Measurements from ENCODE around the gene GSAP.

The GSAP gene

DNA sequence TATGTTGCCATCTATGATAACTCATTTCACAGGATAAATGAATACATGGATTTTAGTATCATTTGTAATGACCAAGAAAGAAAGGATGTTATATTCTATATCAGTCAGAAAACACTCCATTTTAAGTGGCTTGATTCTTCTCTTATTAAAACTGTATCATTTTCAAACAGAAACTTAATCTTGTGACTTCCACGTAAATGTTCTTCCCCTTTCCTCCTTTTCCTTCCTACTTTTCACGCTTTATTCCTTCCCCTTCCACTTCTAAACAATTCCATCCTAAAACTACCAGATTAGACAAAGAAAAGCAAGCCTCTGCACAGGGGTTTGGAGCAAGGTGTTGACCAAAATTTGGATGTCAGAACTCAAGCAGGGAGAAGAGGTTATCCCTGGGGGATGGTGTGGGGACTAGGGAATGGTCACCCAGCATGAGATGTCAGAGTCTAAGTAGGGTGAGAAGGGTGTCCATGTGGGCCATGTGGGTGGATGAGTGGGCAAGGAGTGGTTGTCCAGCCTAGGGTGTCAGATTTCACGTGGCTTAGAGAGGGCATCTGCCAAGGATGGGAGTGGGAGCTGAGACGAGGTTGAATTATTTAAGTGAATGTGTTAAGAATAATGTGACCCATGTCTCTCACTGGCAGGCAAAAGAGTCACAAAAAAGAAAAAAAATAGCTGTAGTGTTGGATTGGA, 5.0 kb upstream of the GSAP start:
- H3K4me3 ChIP-seq (ENCODE audit: low read depth, low read length, poor library complexity, severe bottlenecking): no peak overlapping the region
- H4K20me1 ChIP-seq (ENCODE audit: insufficient read depth, low read length): no peaks in the 10 kb centered on the region
- no peaks in the 10 kb centered on the region for H3K36me3 ChIP-seq (ENCODE audit: insufficient read depth, low read length)
- H3K4me1 ChIP-seq (ENCODE audit: insufficient read depth, low read length, severe bottlenecking): peaks cover 10% of the 10 kb centered on the region
- no peak overlapping the region for H2AFZ ChIP-seq (ENCODE audit: low read length)
- no peaks in the 10 kb centered on the region for H3K27me3 ChIP-seq (ENCODE audit: insufficient read depth, low read length)
- H3K79me2 ChIP-seq (ENCODE audit: insufficient read depth, low read length): no peaks in the 10 kb centered on the region
- no peak overlapping the region for H3K4me2 ChIP-seq (ENCODE audit: low read length)
- TF ChIP-seq, protein P1, sequence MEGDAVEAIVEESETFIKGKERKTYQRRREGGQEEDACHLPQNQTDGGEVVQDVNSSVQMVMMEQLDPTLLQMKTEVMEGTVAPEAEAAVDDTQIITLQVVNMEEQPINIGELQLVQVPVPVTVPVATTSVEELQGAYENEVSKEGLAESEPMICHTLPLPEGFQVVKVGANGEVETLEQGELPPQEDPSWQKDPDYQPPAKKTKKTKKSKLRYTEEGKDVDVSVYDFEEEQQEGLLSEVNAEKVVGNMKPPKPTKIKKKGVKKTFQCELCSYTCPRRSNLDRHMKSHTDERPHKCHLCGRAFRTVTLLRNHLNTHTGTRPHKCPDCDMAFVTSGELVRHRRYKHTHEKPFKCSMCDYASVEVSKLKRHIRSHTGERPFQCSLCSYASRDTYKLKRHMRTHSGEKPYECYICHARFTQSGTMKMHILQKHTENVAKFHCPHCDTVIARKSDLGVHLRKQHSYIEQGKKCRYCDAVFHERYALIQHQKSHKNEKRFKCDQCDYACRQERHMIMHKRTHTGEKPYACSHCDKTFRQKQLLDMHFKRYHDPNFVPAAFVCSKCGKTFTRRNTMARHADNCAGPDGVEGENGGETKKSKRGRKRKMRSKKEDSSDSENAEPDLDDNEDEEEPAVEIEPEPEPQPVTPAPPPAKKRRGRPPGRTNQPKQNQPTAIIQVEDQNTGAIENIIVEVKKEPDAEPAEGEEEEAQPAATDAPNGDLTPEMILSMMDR (IDR thresholded peaks at IDR 0.05; ENCODE audit: low read length): no peak
- TF ChIP-seq EZH2 (IDR thresholded peaks at IDR 0.05; ENCODE audit: borderline replicate concordance, low read length): no peak
- no peak overlapping the region for H3K27ac ChIP-seq (ENCODE audit: low read depth, low read length, poor library complexity, severe bottlenecking)
- H3K9me3 ChIP-seq (ENCODE audit: low read length): no peaks in the 10 kb centered on the region
- no peaks in the 10 kb centered on the region for H3F3A ChIP-seq (ENCODE audit: insufficient read depth, low read length)
- H3K9ac ChIP-seq (ENCODE audit: low read length): no peak overlapping the region
- H3K9me2 ChIP-seq (ENCODE audit: low read depth, low read length): no peaks in the 10 kb centered on the region

DNA sequence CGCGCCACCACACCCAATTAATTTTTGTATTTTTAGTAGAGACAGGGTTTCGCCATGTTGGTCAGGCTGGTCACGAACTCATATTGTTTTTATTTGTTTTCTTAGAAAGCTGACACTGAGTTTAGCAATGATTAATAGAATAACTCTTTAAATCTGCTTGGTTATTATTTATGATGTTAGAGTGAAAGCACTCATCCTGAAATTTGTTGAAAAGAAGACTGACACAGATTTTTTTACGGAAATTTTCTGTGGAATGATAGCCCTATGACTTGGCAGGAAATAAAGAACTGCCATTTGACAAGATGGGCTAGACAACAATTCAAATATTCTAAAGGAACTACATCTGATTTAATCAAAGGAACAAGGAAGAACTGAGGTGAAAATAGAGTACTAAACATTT, 4.3 kb upstream of the GSAP start:
- Histone ChIP-seq H3K4me3 (ENCODE audit: low read depth, low read length, poor library complexity, severe bottlenecking) (no peak overlapping the region), H3K9ac (ENCODE audit: low read length) (no peak overlapping the region), H3K4me1 (ENCODE audit: insufficient read depth, low read length, severe bottlenecking) (peaks cover 17% of the 10 kb centered on the region), H3K4me2 (ENCODE audit: low read length) (no peak overlapping the region), H4K20me1 (ENCODE audit: insufficient read depth, low read length) (no peaks in the 10 kb centered on the region), H3K9me3 (ENCODE audit: low read length) (no peaks in the 10 kb centered on the region), H3F3A (ENCODE audit: insufficient read depth, low read length) (no peaks in the 10 kb centered on the region), H2AFZ (ENCODE audit: low read length) (no peak overlapping the region), H3K9me2 (ENCODE audit: low read depth, low read length) (no peaks in the 10 kb centered on the region), H3K36me3 (ENCODE audit: insufficient read depth, low read length) (no peaks in the 10 kb centered on the region), H3K27ac (ENCODE audit: low read depth, low read length, poor library complexity, severe bottlenecking) (no peak overlapping the region), H3K27me3 (ENCODE audit: insufficient read depth, low read length) (no peaks in the 10 kb centered on the region), H3K79me2 (ENCODE audit: insufficient read depth, low read length) (no peaks in the 10 kb centered on the region)
- TF ChIP-seq, protein P1 (IDR thresholded peaks at IDR 0.05; ENCODE audit: low read length): no peak
- no peak for TF ChIP-seq EZH2 (IDR thresholded peaks at IDR 0.05; ENCODE audit: borderline replicate concordance, low read length)

DNA sequence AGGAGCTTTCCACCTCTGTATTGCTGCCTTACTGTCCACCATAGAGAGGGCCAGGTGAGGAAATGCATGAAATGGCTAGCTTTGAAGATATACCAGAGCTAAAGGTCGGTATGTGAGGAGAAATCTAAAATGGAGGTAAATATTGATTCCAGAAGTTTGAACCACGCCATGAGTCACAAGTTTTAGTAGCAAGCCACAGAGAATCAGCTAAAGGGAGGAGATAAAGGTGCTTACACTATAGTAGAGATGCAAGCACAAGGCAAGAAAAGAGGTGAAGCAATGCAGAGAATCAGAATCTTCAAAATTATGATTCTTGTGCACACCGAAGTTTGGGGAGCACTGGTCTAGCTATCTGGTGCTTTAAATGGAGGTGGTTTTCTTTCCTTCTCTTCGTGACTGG, 3.0 kb upstream of the GSAP start:
- Histone ChIP-seq H3K9me3 (ENCODE audit: low read length) (no peaks in the 10 kb centered on the region), H3K27ac (ENCODE audit: low read depth, low read length, poor library complexity, severe bottlenecking) (no peak overlapping the region), H3K36me3 (ENCODE audit: insufficient read depth, low read length) (no peaks in the 10 kb centered on the region), H3K9me2 (ENCODE audit: low read depth, low read length) (no peaks in the 10 kb centered on the region), H3K4me2 (ENCODE audit: low read length) (no peak overlapping the region), H3K4me1 (ENCODE audit: insufficient read depth, low read length, severe bottlenecking) (peaks cover 30% of the 10 kb centered on the region), H3K9ac (ENCODE audit: low read length) (no peak overlapping the region), H4K20me1 (ENCODE audit: insufficient read depth, low read length) (no peaks in the 10 kb centered on the region), H3K79me2 (ENCODE audit: insufficient read depth, low read length) (no peaks in the 10 kb centered on the region), H3K27me3 (ENCODE audit: insufficient read depth, low read length) (no peaks in the 10 kb centered on the region), H2AFZ (ENCODE audit: low read length) (no peak overlapping the region), H3K4me3 (ENCODE audit: low read depth, low read length, poor library complexity, severe bottlenecking) (no peak overlapping the region), H3F3A (ENCODE audit: insufficient read depth, low read length) (peaks cover 7% of the 10 kb centered on the region; the same call in 1 of the 2 replicates)
- no peak for TF ChIP-seq EZH2 (IDR thresholded peaks at IDR 0.05; ENCODE audit: borderline replicate concordance, low read length)
- TF ChIP-seq, protein P1 (IDR thresholded peaks at IDR 0.05; ENCODE audit: low read length): no peak

Data from OCI-LY1 (cell line).